ENCODE results near the gene RAD51B.
A peak's percentile ranks its signal among the peaks of the same experiment; 100 is the strongest.
"Not testable (repeated sequence)": the region's sequence is repeated elsewhere in the genome, so short reads cannot be mapped to it uniquely, and the experiment has no call there.

Gene RAD51B

DNA sequence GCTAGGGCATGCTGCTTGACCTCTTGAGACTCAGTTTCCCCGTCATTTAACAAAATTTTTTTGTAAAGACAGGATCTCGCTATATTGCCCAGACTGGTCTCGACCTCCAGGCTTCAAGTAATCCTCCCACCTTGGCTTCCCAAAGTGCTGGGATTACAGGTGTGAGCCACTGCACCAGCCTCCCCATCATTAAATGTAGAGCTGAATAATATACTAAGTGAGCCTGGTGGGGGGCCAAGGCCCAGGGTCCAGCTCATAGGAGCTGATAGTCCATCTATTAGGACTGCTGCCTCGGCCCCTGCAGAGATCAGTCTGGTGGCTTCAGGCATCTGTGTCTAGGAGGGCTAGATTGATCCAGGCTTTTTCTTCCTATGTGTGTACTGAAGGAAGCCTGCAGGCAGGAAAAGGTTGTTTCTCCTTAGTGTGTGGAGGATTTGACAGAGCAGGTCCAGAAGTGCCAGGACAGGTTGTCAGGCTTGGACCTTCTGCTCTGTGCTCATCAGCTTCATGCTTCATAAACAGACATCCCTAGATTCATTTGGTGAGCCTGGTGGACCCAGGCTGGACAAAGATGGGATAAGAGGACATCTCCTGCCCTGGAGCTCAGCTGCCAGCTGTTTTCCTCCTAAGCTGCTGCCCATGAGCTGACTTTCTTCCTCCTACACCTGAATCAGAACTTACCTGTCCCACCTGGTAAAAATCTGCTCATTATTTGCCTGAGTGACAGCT is 837.9 kb downstream of the RAD51B start:
- no peak for DNase-seq (ENCODE audit: low read depth in 1 of 2, low spot score in 1 of 2)

DNA sequence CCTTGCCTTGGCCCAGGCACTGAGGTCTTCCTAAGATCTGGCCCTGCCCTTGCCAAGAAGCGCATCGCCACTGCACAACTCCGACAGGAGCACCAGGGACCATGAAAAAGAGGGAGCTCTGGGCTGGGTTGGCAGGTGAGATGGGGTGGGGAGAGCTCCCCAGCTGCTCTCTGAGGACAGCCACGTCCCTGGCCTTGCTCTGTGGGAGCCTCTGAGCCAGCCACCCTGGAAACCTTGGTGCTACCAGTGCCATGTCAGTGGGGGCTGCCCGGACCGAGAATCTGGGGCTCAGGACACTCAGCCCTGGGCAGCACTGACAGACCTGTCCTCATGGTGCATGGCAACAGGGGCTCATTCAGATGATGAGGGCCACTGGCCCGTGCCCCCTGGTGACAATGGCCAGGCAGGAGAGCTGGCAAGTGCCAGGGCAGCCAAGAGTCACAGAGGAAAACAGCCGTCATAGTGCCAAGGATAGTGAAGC is 838.5 kb downstream of the RAD51B start:
- no peak for DNase-seq (ENCODE audit: low read depth in 1 of 2, low spot score in 1 of 2)

DNA sequence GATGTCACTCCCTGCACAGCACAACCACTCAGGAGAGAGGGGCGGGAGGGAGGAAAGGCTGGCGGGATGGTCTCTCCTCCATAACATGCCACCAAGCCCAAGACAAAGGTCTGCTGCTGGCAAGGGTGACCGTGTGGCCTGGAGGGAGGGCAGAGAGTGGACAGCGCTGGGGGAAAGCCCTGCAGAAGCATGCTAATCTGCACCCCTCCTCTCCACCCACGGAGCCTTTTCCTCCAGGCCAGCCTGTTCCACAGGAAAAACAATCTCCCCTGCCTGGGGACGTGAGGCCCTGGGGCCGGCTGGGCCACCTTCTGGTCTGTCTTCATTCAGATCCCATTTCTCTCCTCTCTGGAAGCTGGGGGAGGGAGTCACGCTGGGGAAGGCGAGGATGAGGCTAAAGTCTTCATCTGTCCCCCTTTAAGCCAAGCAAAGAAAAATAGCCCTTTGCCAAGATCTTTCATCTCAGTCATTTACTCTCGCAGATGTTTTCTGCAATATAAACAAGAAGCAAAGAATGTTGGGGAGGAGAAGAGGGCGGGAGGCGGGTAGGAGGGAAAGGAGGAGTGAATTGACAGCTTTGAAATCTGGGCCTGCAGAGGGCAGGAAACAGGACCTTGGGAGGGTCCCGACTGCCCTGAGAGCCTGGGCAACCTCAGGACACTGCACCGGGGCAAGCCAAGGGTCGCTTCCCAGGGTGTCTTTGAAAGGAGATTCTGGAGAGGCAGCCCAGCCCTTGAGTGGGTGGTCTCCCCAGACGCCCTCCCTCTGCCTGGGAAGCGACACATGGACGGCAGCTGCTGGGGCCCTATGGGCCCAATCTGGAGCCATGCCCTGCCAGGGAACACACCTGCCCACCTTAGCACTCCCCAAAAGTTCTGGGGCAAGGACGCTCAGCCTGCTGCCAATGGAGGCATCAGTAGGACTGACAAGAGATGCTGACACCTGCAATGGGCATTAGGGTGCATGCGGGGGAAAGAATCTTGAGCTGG is 839.7 kb downstream of the RAD51B start:
- no peak for DNase-seq (ENCODE audit: low read depth in 1 of 2, low spot score in 1 of 2)

DNA sequence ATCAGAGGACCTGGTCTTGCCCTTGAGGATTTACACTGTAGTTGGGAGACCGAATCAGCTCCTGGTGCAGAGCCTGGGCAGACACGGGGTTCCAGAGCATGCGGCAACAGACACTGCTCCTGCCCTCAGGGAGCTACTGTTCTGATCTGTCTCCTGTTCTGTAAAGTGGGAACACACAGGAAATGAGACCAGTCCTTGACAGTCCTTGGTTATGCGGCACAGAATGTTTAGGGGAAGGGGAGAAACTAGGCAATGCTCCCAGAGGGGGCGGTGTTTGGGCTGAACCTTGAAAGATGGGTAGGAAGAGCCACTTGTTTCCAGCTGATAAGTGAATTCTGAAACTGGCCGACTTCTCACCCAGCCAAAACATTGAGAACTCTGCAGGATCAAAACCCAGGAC is 840.9 kb downstream of the RAD51B start:
- DNase-seq (ENCODE audit: low read depth in 1 of 2, low spot score in 1 of 2): no peak

DNA sequence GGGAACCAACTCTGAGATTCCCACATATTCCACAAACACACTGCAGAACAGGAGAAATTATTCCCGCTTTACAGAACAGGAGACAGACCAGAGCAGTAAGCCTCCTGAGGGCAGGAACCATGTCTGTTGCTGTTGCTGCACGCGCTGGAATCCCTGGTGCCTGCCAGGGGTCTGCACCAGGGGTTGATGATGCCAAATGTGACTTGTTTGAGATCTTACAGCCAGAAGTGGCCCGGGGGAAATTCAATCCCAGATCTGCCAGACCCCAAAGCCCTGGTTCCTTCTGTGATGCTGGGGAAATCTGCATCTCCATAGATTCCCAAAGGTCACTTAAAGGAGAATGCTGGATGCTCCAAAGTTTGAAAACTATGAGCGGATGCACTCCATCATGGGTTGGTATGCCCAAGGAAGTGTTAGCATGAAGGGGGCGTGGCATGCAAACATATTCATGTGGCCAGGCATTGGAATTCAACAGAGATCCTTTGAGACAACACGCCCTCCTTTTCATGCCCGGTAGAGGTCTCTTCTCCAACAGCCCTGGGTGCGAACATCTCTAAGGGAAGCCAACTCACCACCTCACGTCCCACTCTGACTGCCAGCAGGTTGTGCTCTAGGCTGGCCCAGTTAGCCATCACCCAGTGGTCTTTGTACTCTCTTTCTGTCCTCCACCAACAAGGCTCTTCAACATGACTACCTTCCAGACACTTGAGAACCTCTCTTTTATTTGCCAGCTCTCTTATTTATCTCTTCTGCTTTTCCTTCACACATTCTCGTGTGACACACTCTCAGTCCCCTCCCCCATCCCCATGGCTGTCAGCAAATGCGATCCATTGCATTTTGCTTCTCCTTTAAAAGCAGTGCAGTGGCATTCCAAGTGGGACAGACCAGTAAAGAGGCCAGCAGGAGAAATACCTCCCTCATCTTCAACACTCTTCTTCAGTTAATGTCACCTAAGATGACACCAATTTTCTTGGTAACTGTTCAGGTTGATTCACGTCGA is 841.9 kb downstream of the RAD51B start:
- no peak for DNase-seq (ENCODE audit: low read depth in 1 of 2, low spot score in 1 of 2)

DNA sequence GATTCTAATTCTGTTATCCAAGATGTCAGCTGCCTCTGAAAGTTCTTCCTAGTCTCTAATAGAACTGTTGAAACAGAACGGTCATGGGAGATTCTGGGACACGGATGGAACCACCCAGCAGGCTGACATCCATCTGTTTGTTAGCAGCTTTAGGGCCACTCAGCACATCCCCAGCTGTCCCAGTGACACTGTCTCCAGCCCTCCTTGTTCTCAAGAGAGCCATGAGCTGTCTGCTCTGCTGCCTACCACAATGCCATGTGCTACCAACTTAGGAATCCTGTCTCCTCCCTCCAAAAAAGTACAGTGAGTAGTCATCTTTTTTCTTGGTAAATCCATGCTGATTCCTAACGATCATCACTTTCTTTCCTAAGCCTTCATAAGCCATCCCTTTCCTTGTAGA is 842.8 kb downstream of the RAD51B start:
- no peak for DNase-seq (ENCODE audit: low read depth in 1 of 2, low spot score in 1 of 2)

DNA sequence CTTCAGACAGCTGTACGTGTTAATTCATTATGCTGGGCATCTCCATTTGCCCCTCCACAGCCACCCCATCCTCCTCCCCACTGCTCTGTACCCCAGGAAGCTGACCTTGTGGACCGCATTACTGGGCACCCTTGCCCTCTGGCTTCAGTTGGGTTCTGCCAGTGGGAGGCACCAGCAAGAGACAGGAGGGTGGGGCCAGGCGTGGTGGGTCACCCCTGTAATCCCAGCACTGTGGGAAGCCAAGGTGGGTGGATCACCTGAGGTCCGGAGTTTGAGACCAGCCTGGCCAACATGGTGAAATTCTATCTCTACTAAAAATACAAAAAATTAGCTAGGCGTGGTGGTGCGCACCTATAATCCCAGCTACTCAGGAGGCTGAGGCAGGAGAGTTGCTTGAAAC is 843.2 kb downstream of the RAD51B start:
- DNase-seq (ENCODE audit: low read depth in 1 of 2, low spot score in 1 of 2): not testable (repeated sequence)

- peak in 1 of 2 donors; percentile 17 for DNase-seq (ENCODE audit: low read depth in 1 of 2, low spot score in 1 of 2)
Measured at GRCh38 chr14:68663385-68664076, 844.0 kb downstream of the RAD51B start.

DNA sequence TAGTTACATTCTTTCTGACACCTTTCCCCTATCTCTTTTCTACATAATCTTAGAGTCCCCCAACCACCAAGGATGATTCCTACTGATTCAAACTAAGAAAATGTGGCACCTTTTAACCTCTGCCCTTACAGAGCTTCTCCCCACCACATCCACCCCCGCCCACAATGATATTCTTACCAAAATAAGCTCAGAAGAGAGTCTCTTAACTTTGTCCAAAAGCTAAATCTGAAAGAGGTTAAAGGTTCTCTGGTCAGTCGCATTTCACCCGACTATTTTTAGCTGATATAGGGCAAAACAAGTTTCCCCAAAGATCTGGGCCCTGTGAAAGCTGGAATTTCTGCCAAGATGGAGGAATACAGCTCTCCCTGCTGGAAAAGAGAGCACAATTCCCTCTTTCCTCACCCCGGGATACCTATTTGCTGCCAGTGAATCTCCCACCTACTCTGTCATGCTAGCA is 844.7 kb downstream of the RAD51B start:
- no peak for DNase-seq (ENCODE audit: low read depth in 1 of 2, low spot score in 1 of 2)

GRCh38 chr14:68665131-68665530 is 845.6 kb downstream of the RAD51B start:
- DNase-seq (ENCODE audit: low read depth in 1 of 2, low spot score in 1 of 2): no peak

GRCh38 chr14:68665792-68666204 is 846.2 kb downstream of the RAD51B start:
- no peak for DNase-seq (ENCODE audit: low read depth in 1 of 2, low spot score in 1 of 2)

DNA sequence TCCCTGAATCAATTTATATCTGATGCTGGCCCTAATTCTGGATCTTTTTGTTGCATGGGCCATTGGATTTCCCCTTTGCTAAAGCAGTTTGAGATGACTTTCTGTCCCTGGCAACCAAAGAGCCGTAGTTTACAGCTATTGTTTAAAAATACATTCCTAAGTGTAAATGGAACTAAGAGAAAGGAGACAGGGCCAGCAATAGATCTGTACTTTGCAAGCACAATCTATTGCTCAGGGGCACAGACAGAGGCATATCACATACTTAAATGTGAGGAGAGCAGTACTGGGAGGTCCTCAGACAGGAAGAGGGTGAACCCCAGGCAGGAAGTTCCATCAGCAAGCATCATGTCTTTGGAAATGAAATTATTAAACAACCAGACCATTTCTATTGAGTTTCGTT is 846.7 kb downstream of the RAD51B start:
- DNase-seq (ENCODE audit: low read depth in 1 of 2, low spot score in 1 of 2): no peak

DNA sequence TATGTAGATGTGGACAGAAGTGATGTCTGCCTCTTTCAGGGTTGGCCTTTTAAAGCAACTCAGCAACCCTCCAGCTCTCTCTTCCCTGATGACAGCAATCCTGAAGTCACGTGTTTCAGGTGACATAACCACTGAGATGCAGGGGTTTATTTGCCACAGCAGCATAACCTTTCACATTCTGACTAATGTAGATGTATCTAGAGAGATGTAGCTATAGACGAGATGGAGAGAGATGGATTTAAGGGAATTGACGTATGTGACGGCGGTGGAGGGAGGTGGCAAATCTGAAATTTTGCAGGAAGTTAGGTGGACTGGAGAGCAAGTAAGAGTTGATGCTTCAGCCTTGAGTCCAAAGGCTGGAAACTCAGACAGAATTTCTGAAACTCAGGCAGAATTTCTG is 847.3 kb downstream of the RAD51B start:
- DNase-seq (ENCODE audit: low read depth in 1 of 2, low spot score in 1 of 2): no peak

DNA sequence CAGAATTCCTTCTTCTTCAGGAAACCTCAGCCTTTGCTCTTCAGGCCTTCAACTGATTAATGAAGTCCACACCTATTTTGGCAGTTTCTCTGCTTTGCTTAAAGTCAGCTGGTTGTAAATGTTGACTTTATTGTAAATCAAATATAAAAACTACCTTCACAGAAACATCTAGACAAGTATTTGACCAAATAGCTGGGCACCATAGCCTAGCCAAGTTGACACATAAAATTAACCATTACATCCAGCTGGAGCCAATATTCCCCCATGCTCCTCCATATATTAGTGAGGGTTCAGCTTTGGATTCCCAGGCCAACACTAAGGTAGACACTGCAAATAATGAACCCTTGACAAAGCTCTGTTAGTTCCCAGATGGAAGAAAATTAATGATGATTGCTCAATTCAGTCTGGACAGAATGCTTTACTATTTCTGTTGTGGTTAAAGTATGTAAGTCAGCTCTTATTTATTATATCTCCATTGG is 847.8 kb downstream of the RAD51B start:
- DNase-seq (ENCODE audit: low read depth in 1 of 2, low spot score in 1 of 2): no peak

- DNase-seq (ENCODE audit: low read depth in 1 of 2, low spot score in 1 of 2): no peak
Measured at GRCh38 chr14:68668028-68668427, 848.4 kb downstream of the RAD51B start.

DNA sequence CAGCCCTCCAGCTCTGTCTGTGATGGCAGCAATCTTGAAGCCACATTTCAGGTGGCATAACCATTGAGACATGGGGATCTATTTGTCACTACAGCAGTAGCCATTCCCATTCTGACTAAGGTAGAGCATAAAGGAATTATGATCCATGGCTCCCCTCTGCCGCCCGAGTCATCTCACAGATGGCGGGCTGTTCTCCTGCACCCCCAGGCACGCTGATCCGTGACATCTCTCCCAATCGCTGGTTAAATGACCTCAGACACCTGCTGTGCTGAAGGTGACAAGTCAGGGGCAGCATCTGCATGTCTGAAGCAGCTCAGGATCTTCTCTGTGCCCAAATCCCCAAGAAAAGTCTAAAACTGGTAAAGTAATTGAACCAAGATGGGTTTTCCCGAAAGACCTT is 849.0 kb downstream of the RAD51B start:
- no peak for DNase-seq (ENCODE audit: low read depth in 1 of 2, low spot score in 1 of 2)

DNA sequence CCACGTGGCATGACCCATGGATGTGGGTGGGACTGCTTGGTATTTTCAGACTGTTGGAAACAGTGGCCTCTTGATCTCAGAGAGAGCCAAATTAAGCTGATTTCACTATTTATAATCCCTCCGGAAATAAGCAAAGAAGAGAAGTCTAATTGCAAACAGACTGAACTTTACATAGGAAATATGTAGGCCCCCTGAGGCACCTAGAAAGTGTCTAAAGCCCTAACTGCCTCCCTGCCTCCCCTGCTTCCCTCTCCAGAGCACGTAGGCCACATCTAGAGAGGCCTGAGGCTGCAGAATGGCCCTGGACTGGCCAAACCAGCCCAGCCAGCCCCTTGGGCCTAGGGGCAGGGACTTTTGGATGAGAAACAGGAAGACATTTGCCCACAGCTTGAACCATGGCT is 849.5 kb downstream of the RAD51B start:
- no peak for DNase-seq (ENCODE audit: low read depth in 1 of 2, low spot score in 1 of 2)

DNA sequence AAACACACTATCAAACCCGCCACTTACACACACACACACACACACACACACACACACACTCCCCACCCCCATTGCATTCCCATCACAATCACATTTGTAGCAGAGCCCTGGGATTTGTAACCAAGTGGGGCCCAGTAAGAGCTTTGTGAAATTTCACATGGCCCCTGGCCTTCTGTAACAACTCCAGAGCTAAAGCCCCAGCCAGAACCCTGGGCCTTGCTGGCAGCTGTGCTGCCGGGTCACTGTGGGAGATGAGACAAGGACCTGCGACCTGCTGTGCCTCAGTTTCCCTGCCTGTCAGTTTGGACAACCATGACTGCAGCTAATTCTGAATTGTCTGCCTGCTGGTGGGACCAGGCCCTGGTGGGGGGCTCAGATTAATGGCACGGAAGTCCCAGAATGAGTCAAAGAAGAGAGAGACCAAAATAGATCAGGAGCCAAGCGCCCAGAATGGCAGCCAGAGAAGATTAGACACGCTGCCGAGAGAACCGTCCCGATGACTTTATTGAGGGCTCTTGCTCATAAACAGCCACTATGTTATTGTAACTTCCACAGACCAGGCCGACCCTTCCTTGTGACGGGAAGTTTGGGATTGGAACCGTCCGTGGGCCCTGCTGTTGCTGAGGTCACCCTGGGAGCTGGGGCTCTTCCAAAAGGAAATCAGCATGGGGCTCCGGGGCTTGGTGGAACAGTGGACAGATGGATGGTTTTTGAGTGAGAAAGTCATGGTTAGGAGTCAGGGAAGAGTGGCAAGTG is 850.2 kb downstream of the RAD51B start:
- DNase-seq (ENCODE audit: low read depth in 1 of 2, low spot score in 1 of 2): no peak

GRCh38 chr14:68670359-68670715 is 850.8 kb downstream of the RAD51B start:
- no peak for DNase-seq (ENCODE audit: low read depth in 1 of 2, low spot score in 1 of 2)
